ENCODE data around the gene GRID2.
"Not testable (repeated sequence)": the region's sequence is repeated elsewhere in the genome, so short reads cannot be mapped to it uniquely, and the experiment has no call there.

Gene GRID2

GRCh38 chr4:92444143-92444843 is 140.5 kb downstream of the GRID2 start:
- not testable (repeated sequence) for DNase-seq (ENCODE audit: low spot score)

- DNase-seq (ENCODE audit: low spot score) = no peak
These were observed 141.4 kb downstream of the GRID2 start for GRCh38 chr4:92445127-92445526.

GRCh38 chr4:92447255-92447905 is 143.6 kb downstream of the GRID2 start:
- no peak for DNase-seq (ENCODE audit: low spot score)

- DNase-seq (ENCODE audit: low spot score) = not testable (repeated sequence)
These were observed 144.4 kb downstream of the GRID2 start for GRCh38 chr4:92448176-92448575.

GRCh38 chr4:92450694-92451093 is 146.9 kb downstream of the GRID2 start:
- DNase-seq (ENCODE audit: low spot score) = no peak

- DNase-seq (ENCODE audit: low spot score) = no peak
These were observed 148.0 kb downstream of the GRID2 start for GRCh38 chr4:92451782-92452181.

GRCh38 chr4:92452383-92452782 is 148.6 kb downstream of the GRID2 start:
- not testable (repeated sequence) for DNase-seq (ENCODE audit: low spot score)

- no peak for DNase-seq (ENCODE audit: low spot score)
These were observed 151.6 kb downstream of the GRID2 start for GRCh38 chr4:92455329-92455839.

GRCh38 chr4:92455951-92456350 is 152.2 kb downstream of the GRID2 start:
- DNase-seq (ENCODE audit: low spot score) = no peak

- no peak for DNase-seq (ENCODE audit: low spot score)
These were observed 158.0 kb downstream of the GRID2 start for GRCh38 chr4:92461732-92462131.

- no peak for DNase-seq (ENCODE audit: low spot score)
These were observed 173.5 kb downstream of the GRID2 start for GRCh38 chr4:92477298-92477697.

GRCh38 chr4:92483341-92483740 is 179.6 kb downstream of the GRID2 start:
- DNase-seq (ENCODE audit: low spot score) = peak; percentile 9

- no peak for DNase-seq (ENCODE audit: low spot score)
These were observed 184.7 kb downstream of the GRID2 start for GRCh38 chr4:92488496-92488895.

GRCh38 chr4:92497141-92497540 is 193.4 kb downstream of the GRID2 start:
- no peak for DNase-seq (ENCODE audit: low spot score)

GRCh38 chr4:92501456-92501855 is 197.7 kb downstream of the GRID2 start:
- no peak for DNase-seq (ENCODE audit: low spot score)

GRCh38 chr4:92506933-92507332 is 203.2 kb downstream of the GRID2 start:
- no peak for DNase-seq (ENCODE audit: low spot score)

GRCh38 chr4:92514627-92515026 is 210.9 kb downstream of the GRID2 start:
- DNase-seq (ENCODE audit: low spot score) = no peak

- DNase-seq (ENCODE audit: low spot score) = no peak
These were observed 212.7 kb downstream of the GRID2 start for GRCh38 chr4:92516450-92516849.

GRCh38 chr4:92519727-92520126 is 216.0 kb downstream of the GRID2 start:
- no peak for DNase-seq (ENCODE audit: low spot score)

- DNase-seq (ENCODE audit: low spot score) = no peak
These were observed 216.8 kb downstream of the GRID2 start for GRCh38 chr4:92520563-92520962.

GRCh38 chr4:92521941-92522340 is 218.2 kb downstream of the GRID2 start:
- no peak for DNase-seq (ENCODE audit: low spot score)

- no peak for DNase-seq (ENCODE audit: low spot score)
These were observed 218.6 kb downstream of the GRID2 start for GRCh38 chr4:92522356-92522755.

GRCh38 chr4:92524131-92524530 is 220.4 kb downstream of the GRID2 start:
- no peak for DNase-seq (ENCODE audit: low spot score)

GRCh38 chr4:92528541-92528940 is 224.8 kb downstream of the GRID2 start:
- DNase-seq (ENCODE audit: low spot score) = no peak
